OCI-M2 (cell line): Measurements from ENCODE around the gene VAV2.

Source experiments
- DNase-seq: peaks from one replicate; lab custom pipeline; 2025; ENCODE audit not compliant: unreplicated experiment; lab: John Stamatoyannopoulos, UW

Gene VAV2

GRCh38 chr9:133788819-133789717, 203.1 kb downstream of the VAV2 start:
- DNase-seq = no peak

- DNase-seq = no peak
These were observed 203.9 kb downstream of the VAV2 start for GRCh38 chr9:133788045-133788818.

- no peak for DNase-seq
These were observed 204.4 kb downstream of the VAV2 start for GRCh38 chr9:133787754-133788025.

GRCh38 chr9:133786907-133787753, 205.0 kb downstream of the VAV2 start:
- DNase-seq = no peak

- DNase-seq = no peak
These were observed 205.8 kb downstream of the VAV2 start for GRCh38 chr9:133786371-133786753.

- no peak for DNase-seq
These were observed 206.3 kb downstream of the VAV2 start for GRCh38 chr9:133785753-133786370.

- no peak for DNase-seq
These were observed 207.2 kb downstream of the VAV2 start for GRCh38 chr9:133784731-133785561.

- no peak for DNase-seq
These were observed 208.8 kb downstream of the VAV2 start for GRCh38 chr9:133783331-133783731.

- DNase-seq = no peak
These were observed 209.7 kb downstream of the VAV2 start for GRCh38 chr9:133782157-133783130.

GRCh38 chr9:133781828-133782135, 210.3 kb downstream of the VAV2 start:
- DNase-seq = no peak

GRCh38 chr9:133780962-133781827, 210.9 kb downstream of the VAV2 start:
- DNase-seq = no peak

- no peak for DNase-seq
These were observed 211.6 kb downstream of the VAV2 start for GRCh38 chr9:133780404-133780945.

GRCh38 chr9:133779516-133780403, 212.4 kb downstream of the VAV2 start:
- no peak for DNase-seq

GRCh38 chr9:133779081-133779480, 213.0 kb downstream of the VAV2 start:
- no peak for DNase-seq

GRCh38 chr9:133778336-133779013, 213.6 kb downstream of the VAV2 start:
- no peak for DNase-seq

- DNase-seq = no peak
These were observed 214.3 kb downstream of the VAV2 start for GRCh38 chr9:133777871-133778270.
